Mesenchymal stem cell (in vitro differentiated cells and primary cell): ENCODE data around the gene PIEZO1.
A peak's percentile ranks its signal among the peaks of the same experiment; 100 is the strongest.

Experiments used
- DNase-seq: peaks from one replicate; pipeline ENCODE4 v3.0.0-alpha.2; 2013
- H2AFZ ChIP-seq: one replicate; pipeline ENCODE4 v1.6.1; 2013; ENCODE audit warnings: low read depth, mild to moderate bottlenecking, control low read depth, inconsistent platforms, low read length, moderate library complexity
- H2AK5ac ChIP-seq: 2 replicates; pipeline ENCODE4 v1.6.1; 2013; ENCODE audit warnings: low read length, moderate library complexity, mild to moderate bottlenecking, inconsistent platforms; ENCODE audit not compliant: severe bottlenecking
- H2BK120ac ChIP-seq: one replicate; pipeline ENCODE4 v1.6.1; 2013; ENCODE audit warnings: low read depth, mild to moderate bottlenecking, inconsistent platforms, low read length, moderate library complexity
- H2BK12ac ChIP-seq, 2 experiments: one replicate each; pipeline ENCODE4 v1.6.1; 2013; ENCODE audit warnings: inconsistent platforms in 2 of 2, low read length in 2 of 2, mild to moderate bottlenecking in 2 of 2, moderate library complexity in 2 of 2, control low read depth in 1 of 2
- H2BK15ac ChIP-seq: one replicate; pipeline ENCODE4 v1.6.1; 2013; ENCODE audit warnings: mild to moderate bottlenecking, low read depth, inconsistent platforms; ENCODE audit not compliant: poor library complexity, severe bottlenecking
- H2BK5ac ChIP-seq: 2 replicates; pipeline ENCODE4 v1.6.1; 2013; ENCODE audit warnings: low read depth, mild to moderate bottlenecking, low read length, control low read depth, inconsistent platforms; ENCODE audit not compliant: poor library complexity, severe bottlenecking
- H3K14ac ChIP-seq, 2 experiments: one replicate each; pipeline ENCODE4 v1.6.1; 2013; ENCODE audit warnings: inconsistent platforms in 2 of 2, low read length in 2 of 2, control low read depth in 1 of 2, mild to moderate bottlenecking in 1 of 2, moderate library complexity in 1 of 2
- H3K18ac ChIP-seq, 2 experiments: one replicate each; pipeline ENCODE4 v1.6.1; 2013; ENCODE audit warnings: inconsistent platforms in 2 of 2, low read length in 2 of 2, control low read depth in 1 of 2, low read depth in 1 of 2, mild to moderate bottlenecking in 1 of 2
- H3K23ac ChIP-seq, 2 experiments: one replicate each; pipeline ENCODE4 v1.6.1; 2013; ENCODE audit warnings: inconsistent platforms in 2 of 2, low read length in 2 of 2, mild to moderate bottlenecking in 2 of 2, moderate library complexity in 2 of 2, control low read depth in 1 of 2
- H3K27ac ChIP-seq: 2 replicates; pipeline ENCODE4 v1.5.1; 2013; ENCODE audit warnings: mild to moderate bottlenecking, moderate library complexity, low read length, control low read depth, inconsistent platforms; ENCODE audit not compliant: poor library complexity, severe bottlenecking
- H3K27me3 ChIP-seq, 2 experiments: 2 replicates each; pipeline versions ENCODE4 v1.6.1 to v1.7.0; 2013; ENCODE audit warnings: low read length in 2 of 2, mild to moderate bottlenecking in 2 of 2, moderate library complexity in 2 of 2, control low read depth in 1 of 2, inconsistent platforms in 1 of 2; ENCODE audit not compliant: control insufficient read depth in 1 of 2, insufficient read depth in 1 of 2
- H3K36me3 ChIP-seq, 2 experiments: 2 replicates each; pipeline versions ENCODE4 v1.6.1 to v1.7.0; 2013; ENCODE audit warnings: low read length in 2 of 2, control low read depth in 1 of 2, inconsistent platforms in 1 of 2, low read depth in 1 of 2, mild to moderate bottlenecking in 1 of 2; ENCODE audit not compliant: insufficient read depth in 2 of 2, control insufficient read depth in 1 of 2
- H3K4ac ChIP-seq, 2 experiments: one replicate each; pipeline ENCODE4 v1.6.1; 2013; ENCODE audit warnings: inconsistent platforms in 2 of 2, low read length in 2 of 2, mild to moderate bottlenecking in 2 of 2, moderate library complexity in 2 of 2, control low read depth in 1 of 2, low read depth in 1 of 2
- H3K4me1 ChIP-seq: 2 replicates; pipeline ENCODE4 v1.6.1; 2013; ENCODE audit warnings: low read depth, low read length, control low read depth; ENCODE audit not compliant: control insufficient read depth, insufficient read depth
- H3K4me2 ChIP-seq: 2 replicates; pipeline ENCODE4 v1.6.1; 2013; ENCODE audit warnings: low read length, mild to moderate bottlenecking, inconsistent platforms; ENCODE audit not compliant: poor library complexity, severe bottlenecking
- H3K4me3 ChIP-seq, 2 experiments: 2 replicates each; pipeline versions ENCODE4 v1.5.1 to v1.7.0; 2013; ENCODE audit warnings: low read length in 2 of 2, mild to moderate bottlenecking in 2 of 2, control low read depth in 1 of 2, low read depth in 1 of 2; ENCODE audit not compliant: insufficient read depth in 1 of 2
- H3K79me1 ChIP-seq: replicated peaks from 2 replicates; pipeline ENCODE4 v1.6.1; 2013; ENCODE audit warnings: mild to moderate bottlenecking, control low read depth, low read length, inconsistent platforms; ENCODE audit not compliant: poor library complexity, severe bottlenecking
- H3K9ac ChIP-seq: 2 replicates; pipeline ENCODE4 v1.7.0; 2013; ENCODE audit warnings: mild to moderate bottlenecking, low read length, moderate library complexity
- H3K9me3 ChIP-seq: 2 replicates; pipeline ENCODE4 v1.7.0; 2013; ENCODE audit warnings: mild to moderate bottlenecking, low read length; ENCODE audit not compliant: control insufficient read depth
- H4K8ac ChIP-seq: one replicate; pipeline ENCODE4 v1.6.1; 2013; ENCODE audit warnings: inconsistent platforms, mild to moderate bottlenecking, low read length, moderate library complexity
- H4K91ac ChIP-seq: one replicate; pipeline ENCODE4 v1.6.1; 2013; ENCODE audit warnings: mild to moderate bottlenecking, low read length, inconsistent platforms
- WGBS: methylation state at CpG from one replicate; pipeline ENCODE4 v1.1.7; 2013; ENCODE audit warnings: mixed read lengths; 5-methylcytosine and 5-hydroxymethylcytosine counted together

Gene PIEZO1

DNA sequence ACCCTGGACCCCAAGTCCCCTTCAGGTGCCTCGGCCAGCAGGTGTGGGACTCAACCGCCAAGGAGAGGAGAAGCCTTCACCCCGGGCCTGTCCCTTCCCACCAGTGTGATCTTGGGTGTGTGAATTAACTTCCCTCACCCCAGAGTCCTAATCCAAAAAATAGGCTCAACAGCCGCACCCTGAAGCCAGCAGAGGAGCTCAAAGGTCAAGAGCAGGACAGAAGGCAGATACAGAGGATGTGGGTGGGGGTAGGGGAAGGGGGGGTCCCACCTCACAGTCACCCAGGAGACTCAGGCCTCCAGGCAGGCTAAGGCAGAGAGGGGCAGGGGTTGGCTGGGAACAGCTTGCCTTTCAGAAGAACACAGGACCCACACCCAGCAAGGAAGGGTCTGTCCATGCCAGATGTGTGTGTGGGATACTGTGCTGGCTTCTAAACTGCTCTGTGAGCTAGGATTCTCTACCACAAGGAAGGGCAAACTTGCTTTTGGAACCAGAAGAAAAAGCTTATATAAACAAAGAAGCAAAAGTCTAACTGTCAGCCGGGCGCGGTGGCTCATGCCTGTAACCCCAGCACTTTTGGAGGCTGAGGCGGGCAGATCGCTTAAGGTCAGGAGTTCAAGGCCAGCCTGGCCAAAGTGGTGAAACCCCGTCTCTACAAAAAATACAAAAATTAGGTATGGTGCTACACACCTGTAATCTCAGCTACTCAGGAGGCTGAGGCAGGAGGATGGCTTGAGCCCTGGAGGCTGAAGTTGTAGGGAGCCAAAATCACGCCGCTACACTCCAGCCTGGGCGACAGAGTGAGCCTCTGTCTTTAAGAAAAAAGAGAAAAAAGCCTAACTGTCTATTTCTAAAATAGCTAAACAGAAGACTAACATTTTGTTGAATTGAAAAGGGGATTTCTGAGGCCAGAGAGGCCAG lies 4.6 kb downstream of the PIEZO1 start:
- H4K91ac ChIP-seq, result peak overlapping the region; percentile 89
- H2BK5ac ChIP-seq, result no peak overlapping the region
- peaks cover 78% of the 10 kb centered on the region for H3K4me1 ChIP-seq
- no peak overlapping the region for H2AFZ ChIP-seq
- H4K8ac ChIP-seq, result peak overlapping the region; percentile 62
- peak overlapping the region; percentile 33 for H2AK5ac ChIP-seq
- DNase-seq, result no peak
- no peak overlapping the region for H2BK15ac ChIP-seq
- peaks cover 4% of the 10 kb centered on the region for H3K79me1 ChIP-seq
- H3K4me3 ChIP-seq, result peak overlapping the region in 1 of 2 experiments; percentile 55
- H3K9me3 ChIP-seq, result no peaks in the 10 kb centered on the region
- no peaks in the 10 kb centered on the region for H3K27me3 ChIP-seq
- H3K18ac ChIP-seq, result peak overlapping the region; percentile 6 to 75
- peaks cover 0 to 8% of the 10 kb centered on the region in 2 experiments for H3K36me3 ChIP-seq
- 65% methylated on average over 7 of the region's 13 CpGs for WGBS
- H3K23ac ChIP-seq, result peak overlapping the region in 1 of 2 experiments; percentile 1
- peak overlapping the region in 1 of 2 experiments; percentile 70 for H2BK12ac ChIP-seq
- H3K4me2 ChIP-seq, result no peak overlapping the region
- H3K27ac ChIP-seq, result no peak overlapping the region
- peak overlapping the region; percentile 22 to 49 for H3K4ac ChIP-seq
- peak overlapping the region; percentile 35 for H3K9ac ChIP-seq
- H2BK120ac ChIP-seq, result no peak overlapping the region
- H3K14ac ChIP-seq, result peak overlapping the region in 1 of 2 experiments; percentile 80

DNA sequence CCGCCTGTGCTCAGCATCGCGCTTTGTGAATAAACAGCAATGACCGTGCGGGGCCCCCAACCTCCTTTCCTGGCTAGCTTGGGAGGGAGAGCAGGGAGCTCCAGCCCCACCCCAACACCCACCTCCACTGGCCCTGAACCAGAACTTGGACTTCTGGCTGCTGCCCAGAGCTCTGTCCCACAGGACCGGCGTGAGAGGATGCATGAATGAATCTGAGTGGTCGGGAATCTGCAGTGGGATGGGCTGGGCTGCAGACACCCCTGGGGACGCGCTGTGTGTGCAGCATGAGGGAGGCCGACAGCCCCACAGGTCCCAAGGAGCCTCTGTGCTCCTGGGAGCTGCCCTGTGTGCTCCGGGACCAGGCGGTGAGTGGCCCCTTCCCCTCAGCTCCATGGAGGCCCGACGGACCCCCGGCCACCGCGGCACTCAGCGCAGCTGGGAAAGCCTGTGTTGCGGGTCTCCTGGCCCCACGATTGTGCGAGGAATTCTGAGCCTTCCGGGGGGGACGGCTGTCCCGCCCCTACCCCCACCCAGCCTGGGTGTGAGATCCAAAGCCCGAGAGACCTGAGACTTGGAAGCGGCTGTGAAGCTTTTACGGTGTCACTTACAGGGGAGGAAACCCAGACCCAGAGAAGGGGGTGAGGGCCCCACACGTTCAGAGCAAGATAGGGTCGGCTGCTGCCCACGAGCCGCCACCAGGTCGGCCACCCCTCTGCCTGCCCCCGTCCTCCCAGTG lies 5.4 kb downstream of the PIEZO1 start:
- Histone ChIP-seq H3K79me1 (peaks cover 8% of the 10 kb centered on the region), H2BK120ac (peak overlapping the region; percentile 58), H3K9me3 (no peaks in the 10 kb centered on the region), H3K36me3 (peaks cover 0 to 8% of the 10 kb centered on the region in 2 experiments), H3K4ac (peak overlapping the region; percentile 52 to 56), H2AK5ac (peak overlapping the region; percentile 33), H4K8ac (peak overlapping the region; percentile 62), H2AFZ (no peak overlapping the region), H3K27ac (no peak overlapping the region), H2BK12ac (peak overlapping the region; percentile 44 to 76), H3K23ac (peak overlapping the region in 1 of 2 experiments; percentile 1), H2BK15ac (peak overlapping the region; percentile 65), H3K18ac (peak overlapping the region; percentile 55 to 75), H4K91ac (peak overlapping the region; percentile 89), H3K4me3 (peak overlapping the region in 1 of 2 experiments; percentile 55), H2BK5ac (no peak overlapping the region), H3K4me2 (no peak overlapping the region), H3K27me3 (no peaks in the 10 kb centered on the region), H3K14ac (no peak overlapping the region), H3K9ac (peak overlapping the region; percentile 35), H3K4me1 (peaks cover 83% of the 10 kb centered on the region)
- WGBS, result 72% methylated on average over 33 of the region's 34 CpGs
- DNase-seq, result no peak

DNA sequence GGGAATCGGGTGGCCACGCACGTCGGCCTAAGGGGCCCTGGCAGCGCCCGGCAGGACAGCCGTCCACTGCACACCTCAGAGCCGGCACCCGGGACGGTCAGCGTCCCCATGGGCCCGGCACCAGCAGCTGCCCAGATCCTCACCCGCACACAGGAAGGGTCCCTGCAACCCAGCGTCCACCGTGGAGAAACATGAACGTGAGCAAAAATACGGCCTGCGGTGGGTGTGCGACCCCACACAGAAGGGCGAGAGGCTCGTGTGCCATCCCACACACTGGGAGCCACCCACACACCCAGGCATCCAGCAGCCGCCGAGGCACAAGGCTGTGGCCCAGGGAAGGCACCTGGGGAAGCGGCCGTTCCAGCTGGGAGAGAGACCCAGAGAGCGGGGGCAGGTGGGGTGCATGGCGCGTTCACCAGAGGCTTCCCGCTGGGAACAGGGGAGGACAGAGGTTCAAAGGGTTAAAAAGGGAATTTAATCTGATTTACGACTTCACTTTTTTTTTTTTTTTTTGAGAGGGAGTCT lies 6.4 kb downstream of the PIEZO1 start:
- Histone ChIP-seq H3K27me3 (no peaks in the 10 kb centered on the region), H4K8ac (no peak overlapping the region), H3K79me1 (peaks cover 13% of the 10 kb centered on the region), H4K91ac (no peak overlapping the region), H3K27ac (no peak overlapping the region), H2AFZ (no peak overlapping the region), H3K23ac (no peak overlapping the region), H3K9me3 (no peaks in the 10 kb centered on the region), H3K18ac (no peak overlapping the region), H3K36me3 (peaks cover 0 to 11% of the 10 kb centered on the region in 2 experiments), H2BK5ac (no peak overlapping the region), H3K14ac (no peak overlapping the region), H2BK120ac (no peak overlapping the region), H2AK5ac (peak overlapping the region; percentile 12), H3K4ac (no peak overlapping the region), H2BK15ac (no peak overlapping the region), H3K4me2 (no peak overlapping the region), H3K9ac (no peak overlapping the region), H2BK12ac (peak overlapping the region in 1 of 2 experiments; percentile 68), H3K4me3 (no peak overlapping the region), H3K4me1 (peaks cover 87% of the 10 kb centered on the region)
- no peak for DNase-seq
- 92% methylated on average over 30 of the region's 30 CpGs for WGBS

DNA sequence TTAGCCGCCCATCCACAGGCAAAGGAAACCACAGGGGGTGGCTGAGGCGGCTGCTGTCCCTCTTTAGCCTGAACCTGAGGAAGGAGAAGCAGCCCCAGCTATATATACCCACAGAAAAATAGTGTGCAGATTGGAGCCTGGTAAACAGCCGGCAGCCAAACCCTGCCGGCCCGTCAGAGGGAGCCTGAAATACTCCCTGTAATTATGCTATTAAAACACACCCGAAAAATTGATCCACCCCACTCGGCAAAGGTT lies 6.8 kb downstream of the PIEZO1 start:
- H3K4ac ChIP-seq, result no peak overlapping the region
- H2BK120ac ChIP-seq, result peak overlapping the region; percentile 42
- no peak overlapping the region for H2BK5ac ChIP-seq
- peak overlapping the region; percentile 30 for H3K4me2 ChIP-seq
- H4K8ac ChIP-seq, result no peak overlapping the region
- H2AFZ ChIP-seq, result no peak overlapping the region
- H3K9ac ChIP-seq, result no peak overlapping the region
- H3K27ac ChIP-seq, result no peak overlapping the region
- no peak overlapping the region for H2BK12ac ChIP-seq
- no peak overlapping the region for H4K91ac ChIP-seq
- H3K23ac ChIP-seq, result no peak overlapping the region
- no peaks in the 10 kb centered on the region for H3K9me3 ChIP-seq
- H3K36me3 ChIP-seq, result peaks cover 0 to 11% of the 10 kb centered on the region in 2 experiments
- peaks cover 13% of the 10 kb centered on the region for H3K79me1 ChIP-seq
- H3K27me3 ChIP-seq, result no peaks in the 10 kb centered on the region
- peaks cover 88% of the 10 kb centered on the region for H3K4me1 ChIP-seq
- peak overlapping the region; percentile 31 for H2AK5ac ChIP-seq
- no peak overlapping the region for H3K14ac ChIP-seq
- H3K18ac ChIP-seq, result no peak overlapping the region
- 88% methylated on average over 7 of the region's 7 CpGs for WGBS
- H3K4me3 ChIP-seq, result no peak overlapping the region
- peak overlapping the region; percentile 68 for H2BK15ac ChIP-seq
- DNase-seq, result no peak
